Transverse colon (tissue), 4 donors: ENCODE results near the gene CBFA2T2. TPM values are rescaled to one million over a fixed set of nuclear protein-coding genes. Genes with fewer than 3 reads are reported as not detected.

ENCODE experiments used
- DNase-seq: peaks from one replicate; pipeline ENCODE4 v3.0.0-alpha.2; 2019
- H3K27ac ChIP-seq, 4 donors: fragments of 200-600 bp; sonication (generic); 2 replicates each; pipeline ENCODE4 v1.5.1; 2016 to 2018; ENCODE audit warnings: inconsistent platforms in 4 of 4
- H3K27me3 ChIP-seq: fragments of 200-600 bp; sonication (generic); 2 replicates; pipeline ENCODE4 v1.5.1; 2017; ENCODE audit warnings: inconsistent platforms
- H3K36me3 ChIP-seq, 4 donors: fragments of 200-600 bp; sonication (generic); 2 replicates each; pipeline ENCODE4 v1.5.1; 2017 to 2019; ENCODE audit warnings: inconsistent platforms in 4 of 4
- H3K4me1 ChIP-seq, 4 donors: fragments of 200-600 bp; sonication (generic); 2 replicates each; pipeline ENCODE4 v1.5.1; 2017 to 2020; ENCODE audit warnings: inconsistent platforms in 4 of 4
- H3K4me3 ChIP-seq, 4 donors: fragments of 200-600 bp; sonication (generic); 1 replicate in 1 of 4; 2 replicates in 3 of 4; pipeline versions ENCODE4 v1.5.1 to v1.6.1; 2017 to 2019; ENCODE audit warnings: inconsistent platforms in 4 of 4
- H3K9me3 ChIP-seq, 2 donors: fragments of 200-600 bp; sonication (generic); 2 replicates each; pipeline ENCODE4 v1.5.1; 2017 to 2019; ENCODE audit warnings: inconsistent platforms in 2 of 2
- EP300 ChIP-seq: sonication (generic); formaldehyde crosslinking; IDR thresholded peaks from one replicate; pipeline ENCODE4 v1.6.1; 2017; ENCODE audit warnings: antibody characterized with exemption, low read depth
- POLR2A ChIP-seq: fragments of 450-650 bp; IDR thresholded peaks from one replicate; pipeline ENCODE4 v1.6.1; 2016; ENCODE audit warnings: antibody characterized with exemption, mild to moderate bottlenecking, moderate library complexity
- POLR2AphosphoS5 ChIP-seq, 3 donors: sonication (generic); formaldehyde crosslinking; IDR thresholded peaks; one replicate each; pipeline ENCODE4 v1.6.1; 2016; ENCODE audit warnings: antibody characterized with exemption in 3 of 3
- WGBS, 2 donors: methylation state at CpG; one replicate each; pipeline ENCODE4 v1.1.5; 2018; ENCODE audit warnings: low coverage in 1 of 2; 5-methylcytosine and 5-hydroxymethylcytosine counted together
- in situ Hi-C, 4 donors: fragments of 200-750 bp; cut with MboI; loops; one replicate each; pipeline versions ENCODE4 v1.15.0 to v1.15.1; 2017; ENCODE audit warnings: low sequenced_read_pairs in 3 of 4, low pct_ligation_motif_present in 1 of 4, low pct_unique_long_range_greater_than_20kb in 1 of 4
- intact Hi-C: fragments of 100-400 bp; cut with DNase I; formaldehyde crosslinking; loops from one replicate; pipeline ENCODE4 v1.15.1; 2023; ENCODE audit warnings: low total_unique reads
- total RNA-seq, 4 donors: library from RNA; depleted of rRNA; stranded (reverse); fragments of >200 nt; gene quantifications; one replicate each; pipeline ENCODE4 v1.1.0, GENCODE V29; 2016
- TF ChIP-seq, protein P1 (sequence below), 5 experiments: fragments of 200-600 bp in 3 of 5; fragments of 450-650 bp in 2 of 5; sonication (generic) in 3 of 5; IDR thresholded peaks; 1 replicate in 2 of 5; 2 replicates in 3 of 5; pipeline ENCODE4 v1.5.1; 2016 to 2017; ENCODE audit warnings: antibody characterized with exemption in 5 of 5, inconsistent platforms in 3 of 5, mild to moderate bottlenecking in 2 of 5, moderate library complexity in 1 of 5

The CBFA2T2 gene
- total RNA-seq, 4 donors from 2014 or later, result 35.8 to 62.3 (median 46.6) TPM

DNA sequence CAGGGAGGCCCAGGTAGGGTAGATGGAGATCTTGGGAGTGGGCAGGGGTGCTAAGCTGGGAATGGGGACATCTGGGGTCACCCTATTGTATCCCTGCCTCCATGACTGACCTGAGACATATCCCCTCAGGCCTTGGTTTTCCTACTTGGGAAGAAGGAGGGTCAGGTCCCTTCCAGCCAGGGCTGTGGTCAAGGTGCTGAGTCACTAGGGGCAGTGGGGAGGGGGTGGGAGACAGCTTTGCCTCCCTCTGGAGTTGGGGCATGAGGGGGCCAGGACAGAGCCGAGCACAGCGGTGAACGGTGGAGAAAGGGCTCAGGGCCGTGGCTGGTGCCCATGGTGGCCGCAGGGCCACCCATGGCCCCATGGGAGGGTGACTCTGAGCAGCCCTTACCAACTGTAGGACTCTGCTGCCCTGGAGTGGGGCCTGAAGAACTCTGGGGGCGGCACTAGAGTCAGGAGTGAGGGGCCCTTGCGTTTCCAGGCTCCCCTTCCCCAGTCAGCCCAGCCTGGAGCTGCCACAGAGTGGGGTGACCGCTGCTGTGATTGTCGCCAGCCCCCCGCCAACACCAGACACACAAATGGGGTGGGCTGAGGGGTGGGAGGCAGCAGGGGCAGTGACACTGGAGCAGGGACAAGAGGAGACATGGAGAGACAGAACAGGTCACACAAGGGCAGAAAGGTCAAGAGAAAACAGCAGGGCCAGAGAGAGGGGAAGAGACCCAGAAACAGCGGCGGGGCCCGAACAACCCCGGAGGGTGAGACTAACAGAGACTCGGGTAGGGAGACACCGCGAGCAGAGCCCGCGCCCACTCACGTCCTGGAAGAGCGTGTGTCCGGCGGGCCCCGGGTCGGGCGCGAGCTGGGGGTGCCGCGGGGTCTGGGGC, 183.8 kb downstream of the CBFA2T2 start:
- H3K27ac ChIP-seq, result peak overlapping the region; percentile 88 to 96 (median 90)
- TF ChIP-seq POLR2A, result no peak
- no peaks in the 10 kb centered on the region for H3K27me3 ChIP-seq
- peaks cover 13 to 37% (median 34%) of the 10 kb centered on the region in 4 donors for H3K4me1 ChIP-seq
- 0 to 10% methylated on average over 5 to 21 of the region's 29 CpGs for WGBS, 2 donors
- H3K36me3 ChIP-seq, result peaks cover 0 to 5% (median 0%) of the 10 kb centered on the region in 4 donors
- intact Hi-C loops, result loop anchor here (5.0 kb wide), 1 partner anchor 226 kb away; no protein-coding TSS in a partner anchor
- no peaks in the 10 kb centered on the region for H3K9me3 ChIP-seq
- no peak for DNase-seq
- peak overlapping the region; percentile 72 to 91 (median 86) for H3K4me3 ChIP-seq
- in situ Hi-C loops, result no loop called here

- Histone ChIP-seq H3K27me3 (no peaks in the 10 kb centered on the region), H3K27ac (peak within 1 kb of the TSS; percentile 88 to 96 (median 90)), H3K36me3 (no peaks in the 10 kb centered on the region), H3K4me1 (peaks cover 13 to 36% (median 34%) of the 10 kb centered on the region in 4 donors), H3K9me3 (no peaks in the 10 kb centered on the region), H3K4me3 (peak within 1 kb of the TSS; percentile 72 to 91 (median 86))
- DNase-seq, result peak; percentile 90
- WGBS, 2 donors, result 3% methylated on average over 62 of the region's 73 CpGs; no CpG with 5 or more reads in 1 of the 2 donors
- TF ChIP-seq POLR2A (peak; percentile 57), EP300 (no peak), POLR2AphosphoS5 (IDR thresholded peaks at IDR 0.05) (peak; percentile 57 to 73 (median 58))
- in situ Hi-C loops, result no loop called here
- intact Hi-C loops, result loop anchor here (5.0 kb wide), 1 partner anchor 227 kb away; no protein-coding TSS in a partner anchor
These were observed 184.6 kb downstream of the CBFA2T2 start, which contains the start of gene NECAB3 for GRCh38 chr20:33674294-33675135. NECAB3 (minus strand) TSS chr20:33674428; CDS start chr20:33674352, 76 bp downstream.

DNA sequence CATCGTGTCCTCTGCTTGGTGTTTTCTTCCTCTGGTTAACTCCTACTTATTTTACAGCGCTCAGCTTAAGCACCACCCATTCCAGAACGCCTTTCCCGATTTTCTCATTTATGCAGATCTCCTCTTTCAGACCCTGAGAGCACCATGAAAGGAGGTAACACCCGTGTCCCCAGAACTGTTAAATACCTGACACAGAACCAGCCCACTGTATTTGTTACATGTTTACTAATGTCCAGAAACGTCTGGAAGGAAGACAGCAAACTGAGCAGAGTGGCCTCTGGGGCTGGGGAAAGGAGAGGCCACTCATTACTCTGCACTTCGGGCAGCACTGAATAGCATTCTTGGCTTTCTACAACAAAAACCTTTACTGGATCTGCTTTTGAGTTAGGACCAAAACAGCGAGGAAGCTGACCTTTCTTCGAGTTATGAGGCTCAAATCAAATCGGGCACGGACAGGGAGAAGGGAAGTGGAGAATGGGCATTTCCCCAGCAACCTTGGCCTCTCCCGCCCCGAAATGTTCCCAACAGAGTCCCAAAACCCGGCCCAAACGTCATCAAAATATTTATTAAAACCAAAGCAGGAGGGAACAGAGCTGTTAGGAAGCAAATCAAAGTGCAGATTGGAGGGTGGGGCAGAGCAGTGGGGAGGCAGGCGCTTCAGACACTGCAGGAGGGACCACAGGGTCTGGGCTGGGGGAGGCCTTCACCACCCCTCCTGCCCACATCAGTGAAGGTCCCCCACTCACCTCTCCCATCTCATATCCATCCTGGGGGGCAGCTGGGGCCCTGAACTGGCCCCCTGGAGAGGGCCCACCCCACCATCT, 185.5 kb downstream of the CBFA2T2 start:
- intact Hi-C loops (no loop called here), in situ Hi-C loops (no loop called here)
- no peaks in the 10 kb centered on the region for H3K9me3 ChIP-seq
- H3K4me3 ChIP-seq, result peak overlapping the region in 3 of 4 donors; percentile 72 to 91 (median 84)
- TF ChIP-seq POLR2AphosphoS5 (IDR thresholded peaks at IDR 0.05), result peak in 1 of 3 donors; percentile 13
- TF ChIP-seq, protein P1, sequence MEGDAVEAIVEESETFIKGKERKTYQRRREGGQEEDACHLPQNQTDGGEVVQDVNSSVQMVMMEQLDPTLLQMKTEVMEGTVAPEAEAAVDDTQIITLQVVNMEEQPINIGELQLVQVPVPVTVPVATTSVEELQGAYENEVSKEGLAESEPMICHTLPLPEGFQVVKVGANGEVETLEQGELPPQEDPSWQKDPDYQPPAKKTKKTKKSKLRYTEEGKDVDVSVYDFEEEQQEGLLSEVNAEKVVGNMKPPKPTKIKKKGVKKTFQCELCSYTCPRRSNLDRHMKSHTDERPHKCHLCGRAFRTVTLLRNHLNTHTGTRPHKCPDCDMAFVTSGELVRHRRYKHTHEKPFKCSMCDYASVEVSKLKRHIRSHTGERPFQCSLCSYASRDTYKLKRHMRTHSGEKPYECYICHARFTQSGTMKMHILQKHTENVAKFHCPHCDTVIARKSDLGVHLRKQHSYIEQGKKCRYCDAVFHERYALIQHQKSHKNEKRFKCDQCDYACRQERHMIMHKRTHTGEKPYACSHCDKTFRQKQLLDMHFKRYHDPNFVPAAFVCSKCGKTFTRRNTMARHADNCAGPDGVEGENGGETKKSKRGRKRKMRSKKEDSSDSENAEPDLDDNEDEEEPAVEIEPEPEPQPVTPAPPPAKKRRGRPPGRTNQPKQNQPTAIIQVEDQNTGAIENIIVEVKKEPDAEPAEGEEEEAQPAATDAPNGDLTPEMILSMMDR (IDR thresholded peaks at IDR 0.05), result no peak
- WGBS, 2 donors, result 29 to 37% methylated on average over 8 to 16 of the region's 16 CpGs
- H3K27ac ChIP-seq, result peak overlapping the region; percentile 88 to 96 (median 90)
- H3K36me3 ChIP-seq, result no peaks in the 10 kb centered on the region
- DNase-seq, result no peak
- no peaks in the 10 kb centered on the region for H3K27me3 ChIP-seq
- peaks cover 13 to 36% (median 34%) of the 10 kb centered on the region in 4 donors for H3K4me1 ChIP-seq

- WGBS, 2 donors, result 88% methylated on average over 11 of the region's 11 CpGs; no CpG with 5 or more reads in 1 of the 2 donors
- Histone ChIP-seq H3K36me3 (no peaks in the 10 kb centered on the region), H3K27ac (peak overlapping the region; percentile 88 to 96 (median 90)), H3K9me3 (no peaks in the 10 kb centered on the region), H3K27me3 (no peaks in the 10 kb centered on the region), H3K4me1 (peaks cover 13 to 36% (median 34%) of the 10 kb centered on the region in 4 donors), H3K4me3 (no peak overlapping the region)
- no peak for DNase-seq
- intact Hi-C loops, result no loop called here
- in situ Hi-C loops, result no loop called here
- TF ChIP-seq POLR2A (no peak), EP300 (no peak), POLR2AphosphoS5 (IDR thresholded peaks at IDR 0.05) (no peak)
- TF ChIP-seq, protein P1 (IDR thresholded peaks at IDR 0.05), result no peak
These were observed 186.2 kb downstream of the CBFA2T2 start for GRCh38 chr20:33676121-33676520.
